HepG2 (cell line): ENCODE results near the gene ABCC3. TPM values are rescaled to one million over a fixed set of nuclear protein-coding genes. Genes with fewer than 3 reads are reported as not detected.

Experiments used
- ARNT2 ChIP-seq: sonication (generic); formaldehyde crosslinking; IDR thresholded peaks from 2 replicates; pipeline ENCODE4 v1.8.0; 2022; ENCODE audit warnings: mild to moderate bottlenecking, low read depth, missing genetic modification reagents, moderate library complexity
- ATF2 ChIP-seq: sonication (generic); formaldehyde crosslinking; IDR thresholded peaks from 2 replicates; pipeline ENCODE4 v1.4.0; 2020; ENCODE audit warnings: missing genetic modification reagents
- HNF4A ChIP-seq: sonication (generic); formaldehyde crosslinking; IDR thresholded peaks from 2 replicates; pipeline ENCODE4 v1.4.0; 2020; ENCODE audit warnings: missing genetic modification reagents
- JUN ChIP-seq: sonication (generic); formaldehyde crosslinking; IDR thresholded peaks from 2 replicates; pipeline ENCODE4 v1.4.0; 2020; ENCODE audit warnings: mild to moderate bottlenecking, missing genetic modification reagents
- KDM4B ChIP-seq: sonication (generic); formaldehyde crosslinking; IDR thresholded peaks from 2 replicates; pipeline ENCODE4 v1.4.0; 2020; ENCODE audit warnings: missing genetic modification reagents
- MBD4 ChIP-seq: IDR thresholded peaks from 2 replicates; pipeline ENCODE4 v1.6.1; 2012; ENCODE audit warnings: low read length, inconsistent platforms, borderline replicate concordance
- MED8 ChIP-seq: sonication (generic); formaldehyde crosslinking; IDR thresholded peaks from 2 replicates; pipeline ENCODE4 v1.8.1; 2023; ENCODE audit warnings: mild to moderate bottlenecking, missing genetic modification reagents; ENCODE audit not compliant: insufficient replicate concordance
- MEF2D ChIP-seq: sonication (generic); formaldehyde crosslinking; IDR thresholded peaks from 2 replicates; pipeline ENCODE4 v1.5.1; 2020; ENCODE audit warnings: mild to moderate bottlenecking, missing genetic modification reagents
- TFAP4 ChIP-seq: sonication (generic); IDR thresholded peaks from 2 replicates; pipeline ENCODE4 v1.6.1; 2016; ENCODE audit warnings: low read depth, borderline replicate concordance
- ZNF101 ChIP-seq: sonication (generic); formaldehyde crosslinking; IDR thresholded peaks from 2 replicates; pipeline ENCODE4 v1.4.0; 2020; ENCODE audit warnings: mild to moderate bottlenecking, low read depth, missing genetic modification reagents, borderline replicate concordance
- ZNF143 ChIP-seq: sonication (generic); formaldehyde crosslinking; IDR thresholded peaks from 2 replicates; pipeline ENCODE4 v1.4.0; 2020; ENCODE audit warnings: missing genetic modification reagents
- ZNF264 ChIP-seq: sonication (generic); formaldehyde crosslinking; IDR thresholded peaks from 2 replicates; pipeline ENCODE4 v1.4.0; 2020; ENCODE audit warnings: missing genetic modification reagents
- ZNF503 ChIP-seq: sonication (generic); formaldehyde crosslinking; IDR thresholded peaks from 2 replicates; pipeline ENCODE4 v1.4.0; 2020; ENCODE audit warnings: missing genetic modification reagents
- ZSCAN5A ChIP-seq: sonication (generic); formaldehyde crosslinking; IDR thresholded peaks from 2 replicates; pipeline ENCODE4 v1.8.0; 2022; ENCODE audit warnings: mild to moderate bottlenecking, missing genetic modification reagents, borderline replicate concordance
- polyA plus RNA-seq, 8 experiments: library from polyadenylated mRNA; depleted of rRNA in 3 of 8; stranded (reverse) in 7 of 8; unstranded in 1 of 8; fragments of >200 nt; fragmentation: Illumina TruSeq in 4 of 8; extraction: Trizol in 4 of 8; gene quantifications; 2 replicates each; pipeline versions ENCODE4 v1.2.1 to v1.2.3, GENCODE V29; 2011 to 2016; ENCODE audit warnings: low read depth in 4 of 8, missing spikeins in 1 of 8, mixed read lengths in 1 of 8; ENCODE audit not compliant: insufficient read depth in 1 of 8
- total RNA-seq, 5 experiments: library from RNA; depleted of rRNA; stranded (reverse); fragments of >200 nt; fragmentation: Illumina TruSeq; extraction: Trizol; gene quantifications; 2 replicates each; pipeline ENCODE4 v1.2.3, GENCODE V29; 2016; ENCODE audit warnings: low read depth in 1 of 5
- TF ChIP-seq, protein P1 (sequence below): IDR thresholded peaks from 2 replicates; pipeline ENCODE4 v1.6.1; 2016; ENCODE audit warnings: low read depth, missing genetic modification reagents, missing compliant biosample characterization
- TF ChIP-seq, protein P2 (sequence below): sonication (generic); formaldehyde crosslinking; IDR thresholded peaks from 2 replicates; pipeline ENCODE4 v1.4.0; 2020; ENCODE audit warnings: mild to moderate bottlenecking, low read depth, missing genetic modification reagents

Gene ABCC3
- total and polyA plus RNA-seq, 2 of the 13 experiments (the other 11 are each of a cell fraction or from before 2014, with no cell fraction given), result 25.2 to 50.7 TPM

- TF ChIP-seq, protein P1, sequence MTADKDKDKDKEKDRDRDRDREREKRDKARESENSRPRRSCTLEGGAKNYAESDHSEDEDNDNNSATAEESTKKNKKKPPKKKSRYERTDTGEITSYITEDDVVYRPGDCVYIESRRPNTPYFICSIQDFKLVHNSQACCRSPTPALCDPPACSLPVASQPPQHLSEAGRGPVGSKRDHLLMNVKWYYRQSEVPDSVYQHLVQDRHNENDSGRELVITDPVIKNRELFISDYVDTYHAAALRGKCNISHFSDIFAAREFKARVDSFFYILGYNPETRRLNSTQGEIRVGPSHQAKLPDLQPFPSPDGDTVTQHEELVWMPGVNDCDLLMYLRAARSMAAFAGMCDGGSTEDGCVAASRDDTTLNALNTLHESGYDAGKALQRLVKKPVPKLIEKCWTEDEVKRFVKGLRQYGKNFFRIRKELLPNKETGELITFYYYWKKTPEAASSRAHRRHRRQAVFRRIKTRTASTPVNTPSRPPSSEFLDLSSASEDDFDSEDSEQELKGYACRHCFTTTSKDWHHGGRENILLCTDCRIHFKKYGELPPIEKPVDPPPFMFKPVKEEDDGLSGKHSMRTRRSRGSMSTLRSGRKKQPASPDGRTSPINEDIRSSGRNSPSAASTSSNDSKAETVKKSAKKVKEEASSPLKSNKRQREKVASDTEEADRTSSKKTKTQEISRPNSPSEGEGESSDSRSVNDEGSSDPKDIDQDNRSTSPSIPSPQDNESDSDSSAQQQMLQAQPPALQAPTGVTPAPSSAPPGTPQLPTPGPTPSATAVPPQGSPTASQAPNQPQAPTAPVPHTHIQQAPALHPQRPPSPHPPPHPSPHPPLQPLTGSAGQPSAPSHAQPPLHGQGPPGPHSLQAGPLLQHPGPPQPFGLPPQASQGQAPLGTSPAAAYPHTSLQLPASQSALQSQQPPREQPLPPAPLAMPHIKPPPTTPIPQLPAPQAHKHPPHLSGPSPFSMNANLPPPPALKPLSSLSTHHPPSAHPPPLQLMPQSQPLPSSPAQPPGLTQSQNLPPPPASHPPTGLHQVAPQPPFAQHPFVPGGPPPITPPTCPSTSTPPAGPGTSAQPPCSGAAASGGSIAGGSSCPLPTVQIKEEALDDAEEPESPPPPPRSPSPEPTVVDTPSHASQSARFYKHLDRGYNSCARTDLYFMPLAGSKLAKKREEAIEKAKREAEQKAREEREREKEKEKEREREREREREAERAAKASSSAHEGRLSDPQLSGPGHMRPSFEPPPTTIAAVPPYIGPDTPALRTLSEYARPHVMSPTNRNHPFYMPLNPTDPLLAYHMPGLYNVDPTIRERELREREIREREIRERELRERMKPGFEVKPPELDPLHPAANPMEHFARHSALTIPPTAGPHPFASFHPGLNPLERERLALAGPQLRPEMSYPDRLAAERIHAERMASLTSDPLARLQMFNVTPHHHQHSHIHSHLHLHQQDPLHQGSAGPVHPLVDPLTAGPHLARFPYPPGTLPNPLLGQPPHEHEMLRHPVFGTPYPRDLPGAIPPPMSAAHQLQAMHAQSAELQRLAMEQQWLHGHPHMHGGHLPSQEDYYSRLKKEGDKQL, result 0 out of 2 replicates have a peak, but pooled peaks have one; percentile 18
- TF ChIP-seq JUN (CRISPR knock-in tag), result no peak; the same call in none of the 2 replicates
- TF ChIP-seq TFAP4, result peak; percentile 63; the same call in 1 of the 2 replicates
- peak; percentile 69; the same call in 1 of the 2 replicates for TF ChIP-seq ARNT2
- TF ChIP-seq KDM4B (CRISPR knock-in tag), result no peak
- TF ChIP-seq ZNF143 (CRISPR knock-in tag), result no peak
- TF ChIP-seq ZSCAN5A, result no peak
- TF ChIP-seq ATF2 (CRISPR knock-in tag), result no peak
- TF ChIP-seq ZNF264, result no peak
- TF ChIP-seq MED8 (CRISPR knock-in tag), result no peak
- TF ChIP-seq HNF4A (CRISPR knock-in tag), result peak; percentile 90
- 0 out of 2 replicates have a peak, but pooled peaks have one; percentile 32 for TF ChIP-seq ZNF101 (CRISPR knock-in tag)
- TF ChIP-seq, protein P2, sequence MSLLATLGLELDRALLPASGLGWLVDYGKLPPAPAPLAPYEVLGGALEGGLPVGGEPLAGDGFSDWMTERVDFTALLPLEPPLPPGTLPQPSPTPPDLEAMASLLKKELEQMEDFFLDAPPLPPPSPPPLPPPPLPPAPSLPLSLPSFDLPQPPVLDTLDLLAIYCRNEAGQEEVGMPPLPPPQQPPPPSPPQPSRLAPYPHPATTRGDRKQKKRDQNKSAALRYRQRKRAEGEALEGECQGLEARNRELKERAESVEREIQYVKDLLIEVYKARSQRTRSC, result peak; percentile 88; the same call in 1 of the 2 replicates
- peak; percentile 86 for TF ChIP-seq MEF2D (CRISPR knock-in tag)
- TF ChIP-seq ZNF503 (CRISPR knock-in tag), result no peak
- TF ChIP-seq MBD4, result no peak
Observed at GRCh38 chr17:50627782-50628601, 6.7 kb upstream of the ABCC3 start (continued).
